GM15510 (cell line): ENCODE measurements around the gene CALML3.

Experiments used
- POLR2A ChIP-seq: IDR thresholded peaks from 3 replicates; pipeline ENCODE4 v1.6.1; 2011; ENCODE audit warnings: borderline replicate concordance; ENCODE audit not compliant: insufficient read length; ENCODE audit errors: extremely low read depth

The CALML3 gene

DNA sequence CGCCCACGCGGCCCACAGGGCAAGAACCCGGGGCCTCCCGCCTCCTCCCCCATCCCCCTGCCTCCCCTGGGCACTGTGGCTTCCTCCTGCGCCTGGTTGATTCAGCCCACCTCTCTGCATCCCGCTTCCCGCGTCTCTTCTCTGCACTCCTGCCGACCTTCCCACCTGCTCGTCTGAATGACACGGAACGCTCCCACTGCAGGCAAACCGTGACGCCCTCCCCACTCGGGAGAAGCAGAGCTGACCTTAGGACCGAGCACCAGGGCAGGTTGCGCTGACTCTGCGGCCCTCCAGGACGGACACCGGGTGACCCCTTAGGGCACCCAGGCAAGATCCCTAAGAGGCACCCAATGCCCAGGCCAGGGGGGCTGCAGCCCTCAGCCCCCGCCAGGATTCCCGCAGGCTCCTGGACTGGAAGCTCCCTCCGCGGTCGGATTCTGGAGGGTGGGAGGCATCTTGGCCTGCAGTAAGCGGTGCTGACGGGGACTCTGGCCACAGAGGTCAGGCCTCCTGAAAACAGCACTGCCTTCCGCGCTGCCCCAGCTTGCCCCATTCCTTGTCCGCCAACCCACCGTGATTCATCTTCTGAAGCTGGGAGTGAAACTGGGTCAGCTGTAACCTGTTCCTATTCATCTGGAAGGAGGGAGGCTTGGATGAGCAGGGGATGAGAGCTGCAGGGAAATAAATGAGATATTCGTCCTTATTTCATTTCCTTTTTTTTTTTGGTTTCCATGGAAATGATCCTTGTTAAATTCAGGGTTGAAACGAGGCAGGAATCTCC lies 990 bp downstream of the CALML3 start:
- TF ChIP-seq POLR2A: no peak

DNA sequence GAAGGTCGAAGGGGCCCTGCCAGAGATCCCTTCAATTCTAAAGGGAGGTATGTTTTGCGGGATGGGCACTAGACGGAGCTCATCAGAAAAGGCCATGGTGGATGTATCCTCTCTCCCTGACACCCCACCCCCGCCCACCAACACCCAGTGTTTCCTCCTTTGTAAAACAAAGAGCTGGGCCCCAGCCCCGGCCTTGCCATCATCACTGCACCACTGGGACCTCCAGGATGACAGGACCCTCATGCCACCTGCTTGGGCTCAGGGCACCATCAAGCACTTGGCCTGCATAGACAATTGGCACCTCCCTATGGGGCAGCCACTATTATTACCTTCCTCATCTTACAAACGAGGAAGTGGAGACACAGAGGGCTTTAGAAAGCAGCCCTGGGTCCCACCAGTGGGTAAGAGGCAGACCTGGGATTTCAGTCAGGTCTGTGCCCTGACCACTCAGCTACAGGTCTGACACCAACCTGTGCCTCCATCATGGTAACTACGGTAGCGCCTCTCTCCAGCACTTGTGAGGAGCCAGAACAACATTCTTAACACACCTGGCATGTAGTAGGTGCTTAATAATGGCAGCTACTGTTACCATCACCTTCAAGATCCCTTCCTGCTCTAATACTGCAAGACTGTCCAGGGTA lies 2.0 kb downstream of the CALML3 start:
- no peak for TF ChIP-seq POLR2A

DNA sequence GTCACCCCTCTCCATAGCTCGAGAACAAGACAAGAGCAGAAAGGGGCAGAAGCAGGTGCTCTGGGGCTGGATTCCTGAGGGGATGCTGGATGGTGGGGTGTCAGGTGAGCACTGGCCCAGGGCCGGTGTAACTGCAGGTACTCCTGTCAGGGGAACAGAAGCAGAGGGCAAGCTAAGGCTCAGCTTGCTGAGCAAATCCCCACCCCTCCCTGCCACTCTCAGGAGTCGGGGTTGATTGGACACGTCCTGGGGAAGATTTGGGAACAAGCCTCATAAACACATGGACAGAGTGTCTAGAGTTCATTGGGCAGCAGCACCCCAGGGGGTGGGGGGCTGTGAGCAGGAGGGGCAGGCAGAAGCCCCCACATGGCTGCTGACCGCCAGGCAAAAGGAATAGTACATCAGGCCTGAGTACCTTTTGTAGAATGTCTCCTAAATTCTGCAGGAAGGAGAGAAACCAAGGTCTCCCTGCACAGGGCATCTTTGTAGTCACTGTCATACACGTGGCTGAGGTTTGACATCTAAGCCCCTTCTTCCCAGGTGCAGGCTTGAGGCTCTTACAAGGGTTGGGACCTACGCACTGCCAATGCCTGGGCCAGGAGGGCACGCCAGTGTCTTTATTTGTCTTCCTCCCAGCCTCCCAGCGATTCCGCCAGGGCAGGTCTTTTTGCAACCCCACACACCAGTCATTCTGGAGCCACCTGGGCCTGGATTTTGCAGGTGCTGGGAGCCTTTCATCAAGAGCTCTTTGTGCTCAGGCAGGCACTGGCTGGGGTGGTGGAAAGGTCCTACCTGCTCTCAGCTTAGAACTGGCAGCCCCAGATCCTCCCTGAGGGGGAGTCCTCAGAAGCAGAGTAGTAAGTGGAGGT lies 2.8 kb downstream of the CALML3 start:
- no peak for TF ChIP-seq POLR2A

DNA sequence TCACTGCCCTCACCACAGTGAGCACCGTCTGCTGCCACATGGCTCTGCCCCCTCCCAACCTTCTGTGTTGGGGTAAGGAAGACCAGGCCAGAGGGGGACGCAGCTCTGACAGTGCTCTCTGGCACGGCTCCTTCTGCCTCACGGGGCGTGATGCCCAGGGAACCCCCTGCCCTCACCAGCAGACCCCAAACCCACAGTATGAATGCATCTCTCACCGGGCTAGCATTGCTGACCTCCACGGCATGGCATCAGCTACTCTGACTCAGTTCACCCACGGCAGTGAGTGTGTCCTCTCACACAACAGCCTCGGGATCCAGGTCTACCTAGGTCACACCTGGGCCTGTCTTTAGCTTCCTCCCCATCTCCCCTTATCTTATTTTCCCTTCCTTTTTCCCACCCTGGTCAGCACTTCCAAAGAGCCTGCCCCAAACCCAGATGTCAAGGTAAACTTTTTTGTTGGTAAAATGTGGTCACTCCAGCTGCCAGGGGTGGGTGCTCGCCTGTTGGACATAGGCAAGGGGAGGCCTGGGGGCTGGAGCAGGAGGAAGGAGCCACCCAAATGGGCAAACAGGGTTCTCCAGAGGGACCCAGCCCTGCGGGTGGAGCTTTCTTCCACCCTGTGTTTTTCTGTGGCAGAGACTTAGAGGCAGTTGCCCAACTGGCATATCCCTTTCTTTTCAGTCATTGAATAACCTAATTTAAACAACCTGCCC lies 4.4 kb downstream of the CALML3 start:
- TF ChIP-seq POLR2A: no peak

DNA sequence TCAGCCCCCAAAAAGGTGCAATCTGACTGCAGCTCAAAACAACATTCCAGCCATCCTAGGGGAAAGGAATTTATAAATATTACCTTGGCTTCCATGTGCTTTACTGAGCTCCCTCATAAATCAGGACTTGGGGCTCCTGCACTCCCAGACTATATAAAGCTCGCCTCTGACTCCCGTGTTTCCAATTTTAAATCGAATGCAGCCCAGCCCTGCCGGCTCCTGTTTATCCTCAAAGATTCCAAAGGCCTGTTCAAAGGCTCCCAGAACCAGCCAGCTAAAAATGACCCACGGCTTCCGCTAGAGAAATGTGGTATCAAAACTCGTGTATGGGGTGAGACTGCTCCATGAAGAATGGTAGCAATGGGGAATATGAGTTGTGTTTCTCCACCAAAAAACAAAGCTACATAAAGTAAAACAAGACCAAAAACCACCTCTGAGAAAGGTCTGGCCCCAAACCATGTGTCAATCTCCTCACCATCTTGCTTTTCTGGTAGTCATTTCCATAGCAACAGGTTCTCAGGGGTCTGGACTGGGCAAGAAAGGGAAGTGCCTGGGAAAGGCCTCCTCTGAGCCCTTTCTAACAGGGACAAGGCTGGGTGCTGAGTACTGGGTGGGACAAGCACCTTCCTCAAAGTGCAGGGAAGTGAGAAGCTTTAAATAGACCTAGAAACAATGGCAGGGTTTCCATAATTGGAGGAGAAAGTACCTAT lies 5.1 kb downstream of the CALML3 start:
- no peak for TF ChIP-seq POLR2A

DNA sequence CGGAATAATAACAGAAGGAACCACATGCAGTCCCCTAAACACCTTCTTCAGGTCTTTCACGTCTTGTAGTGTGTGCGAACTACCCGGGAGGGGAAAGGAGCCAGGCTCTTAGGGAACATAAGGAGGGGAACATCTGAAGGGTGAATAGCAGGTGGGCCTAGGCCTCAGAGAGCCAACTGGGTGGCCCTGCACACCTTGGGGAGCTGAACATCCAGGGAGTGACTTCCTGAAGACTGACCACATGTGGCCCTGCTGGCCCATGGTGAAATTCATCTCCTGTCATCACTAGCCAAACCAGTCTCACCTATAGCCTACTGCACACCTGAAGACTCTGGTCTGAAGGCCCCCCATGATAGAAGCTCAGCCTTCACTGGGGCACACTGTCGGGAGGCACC lies 5.6 kb downstream of the CALML3 start:
- TF ChIP-seq POLR2A: no peak

DNA sequence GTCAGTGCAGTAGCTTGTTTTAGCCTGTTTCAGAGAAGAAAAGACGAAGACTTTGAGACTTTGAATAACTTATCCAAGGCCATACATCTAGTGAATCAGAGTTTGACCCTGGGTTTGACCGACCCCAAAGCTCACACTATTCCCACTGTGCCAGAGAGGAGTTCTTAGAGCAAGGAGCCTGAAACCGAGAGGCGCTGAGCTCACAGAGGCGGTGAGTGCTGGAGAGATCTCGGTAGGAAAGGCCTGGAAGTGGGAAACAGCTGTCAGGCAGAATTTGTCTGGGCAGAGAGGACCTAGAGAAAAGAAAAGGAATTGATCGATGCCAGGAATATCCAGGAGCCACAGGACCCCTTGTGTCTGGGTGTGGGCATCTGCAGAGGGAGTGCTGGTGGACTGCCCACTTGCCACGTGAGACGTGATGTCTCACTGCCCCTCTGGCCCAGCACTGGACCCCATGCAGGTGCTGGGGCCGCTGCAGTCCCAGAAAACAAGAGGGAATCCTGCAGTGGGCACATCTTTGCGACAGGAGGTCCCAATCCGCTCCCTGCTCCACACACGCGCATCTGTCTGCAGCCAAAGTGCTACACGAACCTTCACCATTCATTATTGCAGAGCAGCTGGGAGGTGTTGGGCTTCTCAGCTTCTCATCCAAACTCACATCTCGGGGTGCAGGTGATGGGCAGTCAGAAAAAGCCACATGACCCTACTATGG lies 6.2 kb downstream of the CALML3 start:
- no peak for TF ChIP-seq POLR2A

DNA sequence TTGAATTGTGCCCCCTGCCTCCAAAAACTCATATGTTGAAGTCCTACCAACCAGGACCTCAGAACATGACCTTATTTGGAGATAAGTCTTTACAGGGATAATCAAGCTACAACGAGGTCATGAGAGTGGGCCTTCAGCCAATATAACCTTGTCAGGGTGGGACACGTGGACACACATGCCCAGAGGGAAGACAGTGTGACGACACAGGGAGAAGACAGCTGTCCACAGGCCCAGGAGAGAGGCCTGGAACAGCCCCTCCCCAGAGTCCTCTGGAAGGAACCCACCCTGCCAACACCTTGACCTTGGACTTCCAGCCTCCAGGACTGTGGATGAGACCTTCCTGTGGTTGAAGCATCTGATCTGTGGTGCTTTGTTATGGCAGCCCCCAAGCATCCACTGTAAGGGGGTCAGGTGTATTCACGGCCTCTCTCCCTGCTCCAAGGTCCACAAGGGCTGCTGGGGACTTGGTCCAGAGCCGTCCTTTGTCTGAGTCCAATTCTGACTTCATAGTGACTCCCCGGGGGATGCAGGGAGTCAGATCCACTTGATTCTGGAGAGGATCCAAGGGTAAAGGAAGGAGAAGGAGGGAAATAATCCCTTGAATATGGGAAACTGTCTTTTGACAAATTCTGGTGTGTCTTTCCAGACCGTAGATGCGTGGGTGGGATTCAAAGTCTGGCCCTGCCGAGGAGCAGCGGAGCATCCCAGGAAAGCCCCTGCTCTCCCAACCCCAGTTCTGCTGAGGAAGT lies 7.0 kb downstream of the CALML3 start:
- TF ChIP-seq POLR2A: no peak

DNA sequence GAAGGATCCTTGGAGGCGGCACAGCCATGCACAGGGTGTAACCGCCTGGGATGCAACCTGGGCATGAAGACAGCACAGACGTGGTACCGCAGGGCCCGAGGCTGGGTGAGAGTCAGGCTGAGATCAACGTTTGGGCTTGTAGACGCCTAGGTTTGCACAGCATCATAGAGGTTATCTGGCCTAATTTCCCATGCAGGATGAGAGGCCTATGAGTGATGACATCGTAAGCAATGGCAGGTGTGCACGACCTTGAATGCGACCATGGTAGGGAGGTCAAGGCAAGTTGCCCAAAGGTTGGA lies 7.5 kb downstream of the CALML3 start:
- TF ChIP-seq POLR2A: no peak

DNA sequence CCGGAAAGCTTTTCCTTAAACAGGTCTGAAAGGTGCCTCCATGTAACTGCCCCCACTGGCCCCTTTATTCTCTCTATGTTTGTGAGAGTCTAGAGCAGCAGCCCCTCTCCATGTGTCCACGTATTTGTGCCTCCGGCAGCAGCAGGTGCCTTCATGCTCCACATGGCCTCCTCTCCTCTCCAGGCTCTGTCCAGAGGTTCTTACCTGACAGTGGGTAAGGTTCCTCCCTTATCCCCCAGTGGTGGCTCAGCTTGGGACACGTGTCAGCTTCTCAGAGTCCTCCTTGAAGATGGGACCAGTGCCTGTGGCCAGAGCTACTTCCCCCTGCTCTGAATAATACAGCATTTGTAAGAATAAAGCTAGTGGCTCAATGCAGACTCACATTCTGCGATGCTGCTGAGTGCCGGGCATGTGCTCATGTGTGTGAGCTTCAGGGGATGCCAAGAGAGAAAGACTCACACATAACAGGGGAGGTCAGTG lies 7.9 kb downstream of the CALML3 start:
- no peak for TF ChIP-seq POLR2A

DNA sequence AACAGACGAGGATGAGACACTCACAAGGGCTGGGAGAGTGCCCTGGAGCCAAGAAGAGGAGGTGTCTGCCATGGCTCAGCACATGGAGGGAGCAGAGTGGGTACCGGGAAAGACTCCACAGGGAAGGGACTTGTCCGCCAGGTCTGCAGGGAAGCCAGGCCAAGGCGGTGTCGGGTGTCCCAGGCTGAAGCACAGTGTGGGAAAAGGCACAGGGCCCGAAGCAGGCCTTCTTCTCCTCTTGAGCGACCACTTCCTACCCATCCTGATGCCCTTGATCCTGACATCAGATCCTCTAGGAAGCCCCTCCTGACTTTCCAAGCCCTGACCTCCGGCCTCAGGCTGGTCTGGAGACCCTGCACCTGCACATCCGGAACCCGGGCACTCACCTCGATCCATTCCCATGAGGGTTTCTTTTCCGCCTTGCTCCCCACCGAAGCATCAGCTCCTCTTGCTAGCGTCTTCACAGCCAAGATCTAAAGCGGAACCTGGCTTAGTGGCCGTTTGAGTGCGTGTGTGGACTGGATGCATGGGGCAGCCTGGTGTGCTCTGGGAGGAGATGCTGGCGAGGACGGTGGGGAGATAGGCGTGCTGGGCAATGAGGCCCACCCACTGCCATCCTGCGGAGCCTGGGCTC lies 8.5 kb downstream of the CALML3 start:
- TF ChIP-seq POLR2A: no peak

DNA sequence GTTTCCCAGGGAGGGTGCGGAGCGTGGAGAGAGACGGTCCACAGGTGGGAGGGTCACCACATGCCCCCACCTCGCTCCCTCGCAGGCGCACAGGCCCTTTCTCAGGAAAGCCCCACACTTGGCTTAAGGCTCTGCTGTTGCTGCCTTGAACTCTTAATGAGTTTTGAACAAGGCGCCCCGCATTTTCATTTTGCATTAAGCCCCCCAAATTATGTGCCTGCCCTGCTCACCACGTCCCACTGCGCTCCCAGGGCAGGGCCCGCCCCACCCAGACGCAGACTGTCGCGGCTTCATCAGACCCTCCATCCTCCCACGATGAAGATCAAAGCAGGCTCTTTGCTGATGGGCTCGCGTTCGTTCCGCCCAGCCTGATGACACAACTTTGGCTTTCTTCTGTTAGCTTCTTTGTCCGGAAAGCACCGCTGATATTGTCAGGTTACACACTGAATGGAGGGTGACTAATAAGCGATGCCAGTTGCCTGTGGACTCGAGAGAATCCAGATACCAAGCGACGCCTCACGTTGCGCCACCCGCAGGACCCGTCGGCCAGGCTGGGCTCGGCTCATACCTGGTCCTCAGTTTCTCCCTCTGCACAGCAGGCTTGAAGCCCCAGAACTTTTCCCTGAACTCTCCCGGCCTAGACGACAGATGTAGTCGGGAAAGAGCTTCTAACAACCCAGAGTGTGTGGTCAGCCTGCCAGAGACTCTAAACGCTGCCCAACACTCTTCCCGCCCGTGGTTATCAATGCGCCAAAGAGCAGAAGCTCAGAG lies 9.5 kb downstream of the CALML3 start:
- no peak for TF ChIP-seq POLR2A
